HG03469 (cell line): Measurements from ENCODE around the gene BMERB1.
"Not testable (repeated sequence)": the region's sequence is repeated elsewhere in the genome, so short reads cannot be mapped to it uniquely, and the experiment has no call there.

Source experiments
- ATAC-seq: cut with Tn5 transposase; IDR thresholded peaks from one replicate; pipeline ENCODE4 v1.9.1; 2021; ENCODE audit warnings: mild to moderate bottlenecking, moderate library complexity, moderate number of reproducible peaks; ENCODE audit not compliant: unreplicated experiment

The BMERB1 gene

GRCh38 chr16:15422222-15422621 lies 12.2 kb upstream of the BMERB1 start:
- no peak for ATAC-seq

- ATAC-seq = no peak
Observed at GRCh38 chr16:15425861-15426260, 8.5 kb upstream of the BMERB1 start.

- no peak for ATAC-seq
Observed at GRCh38 chr16:15426796-15427195, 7.6 kb upstream of the BMERB1 start.

GRCh38 chr16:15427648-15428239 lies 6.6 kb upstream of the BMERB1 start:
- no peak for ATAC-seq

GRCh38 chr16:15430884-15431283 lies 3.5 kb upstream of the BMERB1 start:
- ATAC-seq = not testable (repeated sequence)

- no peak for ATAC-seq
Observed at GRCh38 chr16:15434079-15434424, 336 bp upstream of the BMERB1 start.

- ATAC-seq = no peak
Observed at GRCh38 chr16:15435216-15435864, 952 bp downstream of the BMERB1 start.

GRCh38 chr16:15439102-15439501 lies 4.7 kb downstream of the BMERB1 start:
- ATAC-seq = no peak

GRCh38 chr16:15439521-15439920 lies 5.1 kb downstream of the BMERB1 start:
- no peak for ATAC-seq

- ATAC-seq = no peak
Observed at GRCh38 chr16:15440852-15441251, 6.5 kb downstream of the BMERB1 start.

GRCh38 chr16:15442140-15442539 lies 7.8 kb downstream of the BMERB1 start:
- ATAC-seq = not testable (repeated sequence)

- no peak for ATAC-seq
Observed at GRCh38 chr16:15443753-15444152, 9.4 kb downstream of the BMERB1 start.

- ATAC-seq = no peak
Observed at GRCh38 chr16:15444264-15444663, 9.9 kb downstream of the BMERB1 start.

- ATAC-seq = no peak
Observed at GRCh38 chr16:15445450-15445849, 11.1 kb downstream of the BMERB1 start.

- ATAC-seq = no peak
Observed at GRCh38 chr16:15446901-15447300, 12.5 kb downstream of the BMERB1 start.

- no peak for ATAC-seq
Observed at GRCh38 chr16:15450624-15451023, 16.2 kb downstream of the BMERB1 start.

GRCh38 chr16:15451098-15451731 lies 16.8 kb downstream of the BMERB1 start:
- no peak for ATAC-seq

GRCh38 chr16:15452246-15452855 lies 18.0 kb downstream of the BMERB1 start:
- no peak for ATAC-seq

- ATAC-seq = not testable (repeated sequence)
Observed at GRCh38 chr16:15453296-15453695, 18.9 kb downstream of the BMERB1 start.

GRCh38 chr16:15454933-15455332 lies 20.5 kb downstream of the BMERB1 start:
- not testable (repeated sequence) for ATAC-seq

- no peak for ATAC-seq
Observed at GRCh38 chr16:15457400-15457799, 23.0 kb downstream of the BMERB1 start.

- ATAC-seq = no peak
Observed at GRCh38 chr16:15457958-15458357, 23.6 kb downstream of the BMERB1 start.
